GM18907 (cell line): ENCODE results near the gene PURA.

Experiments used
- ATAC-seq: cut with Tn5 transposase; IDR thresholded peaks from one replicate; pipeline ENCODE4 v1.9.1; 2021; ENCODE audit warnings: mild to moderate bottlenecking, moderate library complexity; ENCODE audit not compliant: unreplicated experiment

The PURA gene

GRCh38 chr5:140157032-140157781 lies 43.3 kb downstream of the PURA start:
- peak; percentile 96 for ATAC-seq

- ATAC-seq, result no peak
Measured at GRCh38 chr5:140159014-140159927, 45.4 kb downstream of the PURA start.

GRCh38 chr5:140162275-140162674 lies 48.4 kb downstream of the PURA start:
- ATAC-seq, result no peak

GRCh38 chr5:140162781-140163180 lies 48.9 kb downstream of the PURA start:
- no peak for ATAC-seq

- no peak for ATAC-seq
Measured at GRCh38 chr5:140165101-140165922, 51.4 kb downstream of the PURA start.

GRCh38 chr5:140165923-140166270 lies 52.0 kb downstream of the PURA start:
- ATAC-seq, result no peak

- ATAC-seq, result no peak
Measured at GRCh38 chr5:140166911-140167310, 53.0 kb downstream of the PURA start.

- no peak for ATAC-seq
Measured at GRCh38 chr5:140168371-140168770, 54.5 kb downstream of the PURA start.

GRCh38 chr5:140169410-140169809 lies 55.5 kb downstream of the PURA start:
- no peak for ATAC-seq

GRCh38 chr5:140172483-140172882 lies 58.6 kb downstream of the PURA start:
- no peak for ATAC-seq

GRCh38 chr5:140174014-140174413 lies 60.1 kb downstream of the PURA start:
- no peak for ATAC-seq

GRCh38 chr5:140174465-140175366 lies 60.8 kb downstream of the PURA start, which contains the start of gene CYSTM1:
Gene CYSTM1 (plus strand): TSS chr5:140175188. CDS start chr5:140194466, 19,278 bp downstream.
- ATAC-seq, result peak; percentile 95
